K562 (cell line): ENCODE measurements around the gene SFR1. TPM values are rescaled to one million over a fixed set of nuclear protein-coding genes. Genes with fewer than 3 reads are reported as not detected.

Source experiments
- ATF6 ChIP-seq: sonication (generic); formaldehyde crosslinking; IDR thresholded peaks from 2 replicates; pipeline ENCODE4 v1.4.0; 2020; ENCODE audit warnings: mild to moderate bottlenecking, missing genetic modification reagents
- EWSR1 ChIP-seq: fragments of 450-650 bp; IDR thresholded peaks from 2 replicates; pipeline ENCODE4 v1.6.1; 2018; ENCODE audit warnings: borderline replicate concordance, mild to moderate bottlenecking, low read depth, moderate library complexity; ENCODE audit not compliant: partially characterized antibody
- HDGF ChIP-seq: fragments of 450-650 bp; IDR thresholded peaks from 2 replicates; pipeline ENCODE4 v1.6.1; 2016
- IRF1 ChIP-seq: sonication (generic); formaldehyde crosslinking; IDR thresholded peaks from 2 replicates; pipeline ENCODE4 v1.8.0; 2022; ENCODE audit warnings: missing genetic modification reagents, mild to moderate bottlenecking, borderline replicate concordance
- LCOR ChIP-seq: sonication (generic); formaldehyde crosslinking; IDR thresholded peaks from 2 replicates; pipeline ENCODE4 v1.8.0; 2022; ENCODE audit warnings: mild to moderate bottlenecking, missing genetic modification reagents
- MTF1 ChIP-seq: fragments of 250-450 bp; sonication (Bioruptor Pico); IDR thresholded peaks from 2 replicates; pipeline ENCODE4 v1.9.0; 2021; ENCODE audit warnings: moderate library complexity, mild to moderate bottlenecking, inconsistent platforms, borderline replicate concordance
- NKRF ChIP-seq: fragments of 450-650 bp; IDR thresholded peaks from 2 replicates; pipeline ENCODE4 v1.6.1; 2016; ENCODE audit warnings: borderline replicate concordance
- PBX2 ChIP-seq, 2 experiments: IDR thresholded peaks in 1 of 2; conservative IDR thresholded peaks in 1 of 2; 2 replicates each; pipeline ENCODE4 v1.6.1; 2016; ENCODE audit warnings: low read depth in 2 of 2, mild to moderate bottlenecking in 1 of 2, missing compliant biosample characterization in 1 of 2, missing genetic modification characterization in 1 of 2, moderate library complexity in 1 of 2
- SIN3B ChIP-seq: fragments of 450-650 bp; IDR thresholded peaks from 2 replicates; pipeline ENCODE4 v1.6.1; 2017; ENCODE audit warnings: low read depth, mild to moderate bottlenecking, moderate library complexity
- ZFPM2 ChIP-seq: fragments of 250-450 bp; sonication (Bioruptor Pico); IDR thresholded peaks from 2 replicates; pipeline ENCODE4 v1.5.1; 2022; ENCODE audit warnings: mild to moderate bottlenecking
- ZMIZ1 ChIP-seq, 2 experiments: fragments of 150-350 bp in 1 of 2; IDR thresholded peaks; 2 replicates each; pipeline ENCODE4 v1.6.1; 2012 to 2016; ENCODE audit warnings: low read depth in 2 of 2, low read length in 2 of 2, mild to moderate bottlenecking in 1 of 2, moderate library complexity in 1 of 2
- ZNF217 ChIP-seq: sonication (generic); formaldehyde crosslinking; IDR thresholded peaks from 2 replicates; pipeline ENCODE4 v1.8.0; 2022; ENCODE audit warnings: mild to moderate bottlenecking, missing genetic modification reagents
- ZNF232 ChIP-seq: sonication (generic); formaldehyde crosslinking; IDR thresholded peaks from 2 replicates; pipeline ENCODE4 v1.8.0; 2022; ENCODE audit warnings: mild to moderate bottlenecking, missing genetic modification reagents
- ZNF778 ChIP-seq: fragments of 450-650 bp; formaldehyde crosslinking; IDR thresholded peaks from 2 replicates; pipeline ENCODE4 v1.4.0; 2020; ENCODE audit warnings: mild to moderate bottlenecking, moderate library complexity
- polyA plus RNA-seq, 8 experiments: library from polyadenylated mRNA; depleted of rRNA in 4 of 8; stranded (reverse) in 5 of 8; unstranded in 3 of 8; fragments of >200 nt; fragmentation: Nextera tagmentation in 2 of 8; fragmentation: Illumina TruSeq in 1 of 8; extraction: Ambion mirVana in 2 of 8; extraction: Trizol in 1 of 8; gene quantifications; 2 replicates each; pipeline versions ENCODE4 v1.2.1 to v1.2.3, GENCODE V29; 2011 to 2014; ENCODE audit warnings: inconsistent platforms in 1 of 8, missing spikeins in 1 of 8
- total RNA-seq, 7 experiments: library from RNA; depleted of rRNA in 6 of 7; stranded (reverse); fragments of >200 nt in 6 of 7; fragmentation: Illumina TruSeq in 2 of 7; extraction: Trizol in 2 of 7; gene quantifications; 2 replicates each; pipeline versions ENCODE4 v1.2.1 to v1.2.3, GENCODE V29; 2011 to 2021; ENCODE audit warnings: low replicate concordance in 1 of 7

The SFR1 gene
- total and polyA plus RNA-seq, 9 of the 15 experiments (the other 6 are each of a cell fraction or from before 2014, with no cell fraction given) = 4.3 to 18.7 (median 9.1) TPM

GRCh38 chr10:104122225-104123107 lies 495 bp downstream of the SFR1 start (continued):
- TF ChIP-seq ATF6 (CRISPR knock-in tag) = no peak
- no peak for TF ChIP-seq SIN3B
- TF ChIP-seq ZNF217 = no peak
- no peak for TF ChIP-seq NKRF
- TF ChIP-seq ZFPM2 (CRISPR knock-in tag) = no peak
- no peak for TF ChIP-seq ZNF778 (CRISPR knock-in tag)
- TF ChIP-seq HDGF = no peak
- no peak for TF ChIP-seq PBX2 (CRISPR knock-in tag; IDR thresholded peaks at IDR 0.05; ENCODE audit: low read depth)
- TF ChIP-seq PBX2 (tag; conservative IDR thresholded peaks at IDR 0.05; ENCODE audit: low read depth) = 0 out of 2 replicates have a peak, but pooled peaks have one; percentile 1
- no peak for TF ChIP-seq EWSR1
- TF ChIP-seq IRF1 (CRISPR knock-in tag) = no peak
- TF ChIP-seq MTF1 (CRISPR knock-in tag) = no peak
- TF ChIP-seq ZNF232 (CRISPR knock-in tag) = no peak
- no peak for TF ChIP-seq LCOR
- TF ChIP-seq ZMIZ1 (IDR thresholded peaks at IDR 0.05; ENCODE audit: low read depth in 2 of 2, low read length in 2 of 2) = no peak
